Activated CD4-positive, alpha-beta T cell treated with anti-CD3 and anti-CD28 coated beads, Interleukin-2, amount 50 U/mL, for 48 hours (primary cell): ENCODE results near the gene CRTC3.

Experiments
- DNase-seq, 2 experiments: peaks; one replicate each; pipeline ENCODE4 v3.0.0-alpha.2; 2020

The CRTC3 gene

GRCh38 chr15:90564051-90564450 lies 34.3 kb downstream of the CRTC3 start:
- no peak for DNase-seq

- DNase-seq = no peak
Observed at GRCh38 chr15:90564590-90564989, 34.9 kb downstream of the CRTC3 start.

DNA sequence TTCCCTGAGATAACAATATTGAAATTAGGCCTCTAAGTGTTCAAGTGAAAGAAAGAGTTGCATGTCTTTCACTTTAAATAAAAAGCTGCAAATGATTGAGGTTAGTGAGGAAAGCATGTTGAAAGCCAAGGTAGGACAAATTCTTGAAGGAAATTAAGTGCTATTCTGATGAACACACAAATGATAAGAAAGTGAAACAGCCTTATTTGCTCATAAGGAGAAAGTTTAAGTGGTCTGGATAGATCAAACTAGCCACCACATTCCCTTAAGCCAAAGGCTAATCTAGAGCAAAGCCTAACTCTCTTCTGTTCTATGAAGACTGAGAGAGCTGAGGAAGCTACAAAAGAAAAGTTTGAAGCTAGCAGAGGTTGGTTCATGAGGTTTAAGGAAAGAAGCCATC lies 36.1 kb downstream of the CRTC3 start:
- no peak for DNase-seq

GRCh38 chr15:90570643-90571042 lies 40.9 kb downstream of the CRTC3 start:
- DNase-seq = no peak

GRCh38 chr15:90571063-90571541 lies 41.4 kb downstream of the CRTC3 start:
- no peak for DNase-seq

- no peak for DNase-seq
Observed at GRCh38 chr15:90572893-90573292, 43.2 kb downstream of the CRTC3 start.

DNA sequence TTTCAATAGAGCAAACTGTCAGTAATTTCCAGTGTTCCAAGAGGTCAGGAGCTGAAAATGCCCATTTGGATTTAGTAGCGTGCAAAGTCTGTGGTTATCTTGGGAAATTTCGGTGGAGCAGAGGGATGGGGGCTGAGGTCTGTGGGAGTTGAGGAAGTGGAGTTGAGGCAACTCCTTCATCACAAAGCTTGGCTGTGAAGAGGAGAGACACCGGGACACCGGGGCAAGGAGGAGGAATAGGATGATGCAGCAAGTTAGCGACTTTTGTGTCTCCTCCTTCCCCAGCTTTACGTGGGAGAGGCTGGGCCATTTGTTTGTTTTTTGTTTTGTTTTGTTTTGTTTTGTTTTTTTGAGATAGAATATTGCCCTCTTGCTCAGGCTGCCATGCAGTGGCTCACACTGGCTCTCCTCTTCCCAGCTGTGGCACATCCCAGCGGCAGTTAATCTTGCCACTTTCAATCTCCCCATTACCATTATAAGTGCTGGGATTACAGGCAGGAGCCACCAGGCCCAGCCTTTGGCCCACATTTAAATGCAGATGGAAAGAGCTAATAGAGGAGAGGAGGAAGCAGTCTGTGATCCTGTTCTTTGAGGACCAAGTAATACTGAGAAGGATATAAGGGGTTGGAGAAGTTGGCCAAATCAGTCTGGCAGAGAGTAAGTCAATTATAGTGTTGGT lies 47.1 kb downstream of the CRTC3 start:
- no peak for DNase-seq

DNA sequence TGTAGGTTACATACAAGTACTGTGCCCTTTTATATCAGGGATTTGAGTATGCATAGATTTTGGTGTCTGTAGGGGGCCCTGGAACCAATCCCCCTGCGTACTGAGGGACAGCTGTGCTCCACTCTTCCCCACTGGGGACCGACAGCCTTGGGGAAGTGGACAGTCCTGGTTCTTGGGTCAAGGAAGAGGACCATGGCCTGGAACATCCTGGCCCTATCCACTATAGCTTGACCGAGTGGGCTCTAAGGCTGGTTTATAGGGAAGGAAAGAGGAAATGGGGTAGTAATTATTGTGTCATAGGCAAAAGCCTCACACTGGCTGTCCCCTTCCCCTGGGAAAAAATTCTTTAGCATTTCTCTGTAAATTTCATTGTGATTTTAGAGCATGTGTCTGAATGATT lies 49.5 kb downstream of the CRTC3 start:
- no peak for DNase-seq

DNA sequence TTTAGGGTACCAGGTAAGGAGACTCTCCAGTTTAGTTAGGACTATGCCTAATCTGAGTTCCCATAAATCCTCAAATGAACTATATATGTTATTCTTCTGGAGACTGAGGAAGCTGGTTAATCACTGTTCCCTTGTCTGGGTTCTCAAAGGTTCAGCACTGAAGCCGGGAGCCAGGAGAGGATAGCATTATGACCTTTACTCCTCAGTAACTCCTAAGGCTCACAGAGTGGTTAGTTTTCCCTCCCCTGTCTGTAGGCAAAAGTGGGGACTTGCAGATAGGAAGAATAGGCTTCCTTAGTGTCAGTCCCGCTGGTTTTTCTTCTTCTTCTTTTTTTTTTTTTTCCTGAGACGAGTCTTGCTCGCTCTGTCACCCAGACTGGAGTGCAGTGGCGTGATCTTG lies 50.4 kb downstream of the CRTC3 start:
- DNase-seq = no peak

- no peak for DNase-seq
Observed at GRCh38 chr15:90580541-90580940, 50.8 kb downstream of the CRTC3 start.

DNA sequence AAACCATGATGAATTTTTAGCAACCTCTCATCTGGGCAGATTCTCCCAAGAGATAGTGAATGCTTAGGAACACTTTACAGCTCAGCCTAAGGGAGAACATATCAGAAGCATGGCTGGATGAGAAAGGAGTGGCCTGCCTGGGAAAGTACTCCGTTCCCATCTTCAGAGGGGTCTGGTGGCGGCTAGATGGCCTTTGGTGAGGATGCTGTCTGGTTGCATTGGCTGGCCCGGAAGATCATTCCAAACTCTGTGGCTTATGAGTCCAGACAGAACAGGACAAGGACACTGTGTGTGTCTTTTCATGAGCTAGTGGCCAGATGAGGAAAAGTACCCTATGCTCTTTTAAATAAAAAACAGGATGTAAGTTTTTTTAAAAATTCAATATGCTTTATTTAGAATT lies 51.2 kb downstream of the CRTC3 start:
- no peak for DNase-seq

DNA sequence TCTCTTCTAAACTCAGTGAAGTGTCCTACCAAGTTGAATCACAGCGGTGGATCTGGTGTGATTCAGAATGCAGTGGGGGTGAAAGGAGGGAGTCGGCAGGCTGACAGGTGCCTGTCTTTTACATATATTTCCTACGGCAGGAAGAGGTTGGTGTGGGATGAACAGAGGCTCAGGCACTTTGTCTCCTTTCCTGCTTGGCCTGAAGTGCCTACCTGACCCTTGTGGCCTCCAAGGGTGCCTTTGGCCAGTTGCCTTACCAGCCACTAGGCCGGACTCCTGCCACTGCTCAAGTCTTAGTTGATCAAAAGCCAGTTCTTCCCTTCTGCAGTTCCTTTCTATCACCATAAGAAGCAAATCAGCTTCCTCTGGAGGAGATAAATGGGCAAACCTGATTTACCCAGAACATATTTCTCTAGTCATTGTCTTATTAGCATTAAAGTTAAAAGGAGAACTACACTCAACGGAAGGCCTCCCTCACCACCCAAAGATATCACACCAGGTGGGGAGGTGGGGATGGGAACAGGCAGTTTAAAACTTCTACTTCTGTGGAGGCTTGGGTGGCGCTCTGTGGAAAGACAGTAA lies 52.1 kb downstream of the CRTC3 start:
- peak in 1 of 2 experiments; percentile 36 for DNase-seq

DNA sequence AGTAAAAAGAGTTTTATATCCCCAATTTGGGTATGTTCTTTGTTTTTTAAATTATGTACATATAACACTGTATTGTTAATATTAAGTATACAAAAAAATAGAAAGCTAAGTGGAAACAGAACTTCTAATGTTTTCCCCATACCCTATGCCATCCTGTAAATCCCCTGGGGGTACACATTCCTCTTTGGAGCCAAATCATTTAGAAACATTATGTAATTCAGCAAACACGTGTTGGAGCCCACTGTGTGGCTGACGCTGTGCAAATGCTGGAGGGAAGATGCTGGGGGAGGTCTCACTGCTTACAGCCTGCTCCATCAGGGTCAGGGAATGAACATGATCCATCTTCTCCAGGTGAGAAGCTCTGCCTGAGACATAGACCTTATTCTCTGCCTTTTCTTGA lies 52.8 kb downstream of the CRTC3 start:
- no peak for DNase-seq

- DNase-seq = no peak
Observed at GRCh38 chr15:90583471-90584252, 53.9 kb downstream of the CRTC3 start.

DNA sequence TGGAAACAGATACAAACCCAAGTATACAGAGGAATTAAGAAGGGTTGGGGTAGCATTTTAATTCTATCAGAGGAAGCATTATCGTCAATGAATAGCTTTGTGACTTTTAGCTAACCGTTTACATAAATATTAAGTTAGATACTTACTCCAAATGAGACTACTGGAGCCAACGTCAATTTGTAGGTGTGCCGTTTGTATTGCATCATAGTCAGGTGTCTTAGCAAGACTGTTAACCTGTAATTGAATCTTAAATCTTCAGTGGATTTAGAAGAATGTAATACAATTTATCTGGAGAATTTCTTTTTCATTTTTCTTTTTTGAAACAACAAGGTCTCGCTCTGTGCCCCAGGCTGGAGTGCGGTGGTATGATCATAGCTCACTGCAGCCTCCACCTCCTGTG lies 55.1 kb downstream of the CRTC3 start:
- DNase-seq = no peak

DNA sequence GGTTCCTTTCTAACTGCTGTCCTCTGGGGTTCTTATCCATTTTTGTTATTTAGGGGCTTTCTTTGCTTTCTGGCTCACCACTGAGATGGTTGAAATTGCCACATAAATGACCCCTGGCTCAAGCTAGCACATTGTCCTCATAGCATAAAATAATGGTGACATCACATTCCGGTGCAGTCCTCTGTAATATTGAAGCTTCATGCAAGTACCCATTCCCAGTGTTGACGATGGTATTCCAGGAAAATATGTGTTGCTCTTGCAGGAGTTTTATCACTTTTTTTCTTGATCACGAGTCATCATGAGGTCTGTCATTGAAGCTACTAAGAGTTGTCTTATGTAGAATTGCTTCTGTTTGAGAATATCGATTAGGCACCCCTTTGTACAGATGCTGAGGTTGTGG lies 56.1 kb downstream of the CRTC3 start:
- DNase-seq = no peak

- DNase-seq = no peak
Observed at GRCh38 chr15:90586948-90587347, 57.2 kb downstream of the CRTC3 start.

- DNase-seq = no peak
Observed at GRCh38 chr15:90588427-90588826, 58.7 kb downstream of the CRTC3 start.

GRCh38 chr15:90591524-90591923 lies 61.8 kb downstream of the CRTC3 start:
- no peak for DNase-seq

DNA sequence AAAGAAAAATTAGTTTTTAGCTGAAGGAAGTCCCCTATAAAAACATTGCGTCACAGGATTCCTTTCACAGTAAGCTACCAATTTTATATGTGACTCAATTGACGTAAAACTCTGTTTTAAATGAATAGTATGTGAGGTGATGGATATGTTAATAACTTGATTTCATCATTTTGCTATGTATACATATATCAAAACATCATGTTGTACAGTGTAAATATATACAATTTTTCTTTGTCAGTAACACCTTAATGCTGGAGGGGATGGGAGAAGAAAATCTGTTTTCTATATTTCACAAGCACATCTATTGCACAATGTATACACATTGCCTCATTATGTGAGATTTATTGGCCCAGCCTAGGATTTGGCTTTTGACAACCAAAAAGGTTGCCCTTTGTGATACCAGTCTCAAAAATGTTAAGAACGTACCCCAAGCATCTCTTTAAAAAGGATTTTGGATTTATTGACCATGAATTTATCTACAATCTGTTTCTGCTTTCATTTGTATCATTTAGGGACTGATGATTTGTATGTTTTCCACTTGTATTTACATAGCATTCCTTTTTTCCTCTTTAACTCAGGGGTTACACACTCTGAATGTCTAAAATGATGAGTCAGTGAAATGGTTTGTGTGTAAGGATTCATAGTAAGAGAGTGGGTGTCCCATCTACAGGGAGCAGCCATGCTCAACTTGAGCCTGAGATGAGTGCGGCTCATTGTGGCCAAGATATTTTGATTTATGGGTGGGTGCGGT lies 62.6 kb downstream of the CRTC3 start:
- DNase-seq = no peak

DNA sequence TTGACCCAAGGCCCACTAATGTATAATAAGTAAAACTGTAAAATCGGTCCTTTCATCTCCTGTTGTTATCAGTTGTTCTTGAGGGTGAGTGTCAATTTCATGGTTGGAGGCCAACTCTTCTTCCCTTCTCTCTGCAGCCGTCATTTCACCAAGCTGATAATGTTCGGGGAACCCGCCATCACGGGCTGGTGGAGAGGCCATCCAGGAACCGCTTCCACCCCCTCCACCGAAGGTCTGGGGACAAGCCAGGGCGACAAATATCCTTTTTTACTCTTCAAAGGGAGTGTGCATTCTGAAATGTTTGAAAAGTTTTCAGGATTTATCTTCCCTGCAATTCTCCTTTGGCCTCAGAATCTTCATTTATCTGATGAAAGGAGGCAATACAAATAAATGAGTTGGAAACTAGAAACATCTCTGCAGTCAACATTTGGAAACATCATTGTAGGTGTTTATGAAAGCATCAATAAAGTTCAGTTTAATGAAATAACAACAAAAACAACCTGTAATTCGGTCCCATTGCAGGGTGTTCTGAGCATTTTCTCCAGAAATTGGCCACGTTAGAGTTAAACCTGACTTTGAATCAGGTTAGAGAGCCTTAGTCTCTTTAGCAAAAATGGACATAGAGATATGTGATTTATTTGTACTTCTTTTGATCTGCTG lies 63.9 kb downstream of the CRTC3 start:
- no peak for DNase-seq

DNA sequence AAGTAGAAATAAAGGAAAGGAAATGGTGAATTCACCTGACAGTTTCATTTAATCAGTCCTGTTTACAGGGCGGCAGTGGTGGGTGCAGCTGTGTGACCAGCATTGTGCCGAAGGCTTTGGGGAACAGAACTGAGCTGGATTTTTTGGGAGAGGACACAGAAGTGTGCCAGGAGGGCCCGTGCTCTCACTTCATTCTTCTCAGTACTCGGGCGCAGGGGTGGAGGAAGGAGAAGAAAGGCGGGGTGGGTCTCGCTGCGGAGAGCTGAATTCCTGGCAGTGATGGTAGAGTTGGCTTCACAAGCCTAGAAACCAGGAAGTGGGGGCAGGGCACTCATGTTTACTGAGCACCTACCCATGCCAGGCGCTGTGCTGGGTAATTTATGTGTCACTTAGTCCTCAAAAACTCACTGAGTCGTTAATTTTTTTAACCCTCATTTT lies 64.6 kb downstream of the CRTC3 start:
- DNase-seq = peak; percentile 84 to 90

GRCh38 chr15:90595763-90596155 lies 66.0 kb downstream of the CRTC3 start:
- no peak for DNase-seq
